GM20000 (cell line): ENCODE measurements around the gene DACH1.

Source experiments
- DNase-seq: peaks from one replicate; pipeline ENCODE4 v3.0.0; 2012; ENCODE audit warnings: low spot score
- TF ChIP-seq, protein P1 (sequence below): IDR thresholded peaks from 2 replicates; pipeline ENCODE4 v1.5.1; 2012; ENCODE audit warnings: mild to moderate bottlenecking, control low read depth; ENCODE audit errors: extremely low read depth, missing control alignments

DACH1 gene

DNA sequence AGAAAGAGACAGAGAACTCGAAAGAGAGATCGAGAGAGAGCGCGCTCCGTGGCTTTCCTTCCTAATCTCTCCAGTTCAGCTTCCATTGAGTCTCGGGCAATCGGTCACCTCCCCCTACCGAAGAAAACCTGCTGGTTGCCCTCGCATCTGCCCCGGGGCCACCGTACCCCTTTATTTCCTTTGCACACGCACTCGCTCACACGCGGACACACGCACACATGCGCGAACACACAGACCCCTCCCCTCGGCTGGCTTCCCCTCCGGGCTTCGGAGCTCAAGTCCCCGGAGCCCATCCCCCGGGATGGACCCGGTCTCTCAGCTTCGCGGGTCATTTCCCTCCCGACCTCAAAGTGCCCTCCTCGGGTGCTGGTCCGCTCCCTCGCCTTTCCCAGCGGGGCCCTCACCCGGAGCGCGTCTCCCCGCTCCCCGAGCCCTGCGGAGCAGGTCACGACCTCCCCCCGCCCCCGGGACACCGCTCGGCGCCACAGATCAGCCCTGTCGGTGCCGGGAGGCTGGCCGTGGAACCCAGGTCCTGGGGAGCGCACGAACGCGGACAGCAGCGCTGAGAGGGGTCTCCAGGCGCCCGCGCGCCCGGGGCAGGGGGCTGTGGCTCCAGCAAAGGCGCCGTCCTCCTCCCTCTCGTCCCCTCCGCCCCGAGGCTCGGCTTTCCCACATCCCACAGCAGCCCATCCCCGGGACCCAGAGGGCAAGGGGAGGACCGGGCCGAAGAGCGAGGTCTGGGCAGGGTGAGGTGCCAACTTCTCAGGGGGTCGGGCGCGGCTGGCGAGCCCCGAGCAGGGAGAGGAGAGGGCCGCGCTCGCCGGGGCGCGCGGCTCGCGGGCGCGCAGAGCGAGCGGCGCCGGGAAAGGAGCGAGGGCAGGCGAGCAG lies 1.8 kb downstream of the DACH1 start:
- TF ChIP-seq, protein P1, sequence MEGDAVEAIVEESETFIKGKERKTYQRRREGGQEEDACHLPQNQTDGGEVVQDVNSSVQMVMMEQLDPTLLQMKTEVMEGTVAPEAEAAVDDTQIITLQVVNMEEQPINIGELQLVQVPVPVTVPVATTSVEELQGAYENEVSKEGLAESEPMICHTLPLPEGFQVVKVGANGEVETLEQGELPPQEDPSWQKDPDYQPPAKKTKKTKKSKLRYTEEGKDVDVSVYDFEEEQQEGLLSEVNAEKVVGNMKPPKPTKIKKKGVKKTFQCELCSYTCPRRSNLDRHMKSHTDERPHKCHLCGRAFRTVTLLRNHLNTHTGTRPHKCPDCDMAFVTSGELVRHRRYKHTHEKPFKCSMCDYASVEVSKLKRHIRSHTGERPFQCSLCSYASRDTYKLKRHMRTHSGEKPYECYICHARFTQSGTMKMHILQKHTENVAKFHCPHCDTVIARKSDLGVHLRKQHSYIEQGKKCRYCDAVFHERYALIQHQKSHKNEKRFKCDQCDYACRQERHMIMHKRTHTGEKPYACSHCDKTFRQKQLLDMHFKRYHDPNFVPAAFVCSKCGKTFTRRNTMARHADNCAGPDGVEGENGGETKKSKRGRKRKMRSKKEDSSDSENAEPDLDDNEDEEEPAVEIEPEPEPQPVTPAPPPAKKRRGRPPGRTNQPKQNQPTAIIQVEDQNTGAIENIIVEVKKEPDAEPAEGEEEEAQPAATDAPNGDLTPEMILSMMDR, result no peak
- peak; percentile 26 for DNase-seq

DNA sequence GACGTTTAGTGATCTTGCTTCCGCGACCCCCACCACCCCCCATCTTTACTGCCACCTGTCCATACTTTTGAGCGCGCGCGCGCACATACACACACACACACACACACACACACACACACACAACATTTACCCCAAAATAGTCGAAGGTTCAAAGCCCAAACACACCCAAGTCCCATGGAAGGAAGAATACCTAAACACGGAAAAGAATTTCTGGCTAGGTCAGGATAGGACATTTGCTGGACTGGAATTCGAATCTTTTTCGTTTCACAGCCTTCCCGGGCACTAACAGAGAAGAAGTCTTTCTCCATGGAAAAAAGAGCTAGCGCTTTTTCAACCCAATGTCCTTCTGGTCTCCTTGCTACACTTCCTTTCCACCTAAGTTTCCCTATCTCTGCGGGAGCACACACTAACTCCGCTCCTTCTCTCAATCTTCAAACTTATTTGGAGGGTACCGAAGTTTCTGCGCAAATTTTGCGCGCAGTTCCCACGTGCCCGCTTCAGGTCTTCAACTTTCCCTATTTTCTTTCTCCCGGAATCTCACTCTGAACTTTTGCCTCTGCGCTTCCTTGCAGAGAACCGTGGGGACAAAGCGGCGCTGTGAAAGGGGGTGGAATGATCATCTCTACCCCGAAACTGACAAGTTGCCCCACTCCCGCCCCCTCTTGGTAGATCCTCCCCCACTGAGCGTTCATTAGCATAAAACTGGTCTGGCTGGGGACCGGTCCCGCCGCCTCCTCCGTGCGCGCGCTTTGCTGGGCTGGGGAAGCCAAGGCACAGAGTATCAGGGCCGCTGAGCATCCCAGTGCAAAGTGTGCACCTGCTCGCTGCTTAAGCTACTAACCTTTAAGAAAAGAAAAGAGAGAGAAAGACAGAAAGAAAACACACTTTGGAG lies 2.7 kb downstream of the DACH1 start:
- TF ChIP-seq, protein P1, result no peak
- DNase-seq, result peak; percentile 19

DNA sequence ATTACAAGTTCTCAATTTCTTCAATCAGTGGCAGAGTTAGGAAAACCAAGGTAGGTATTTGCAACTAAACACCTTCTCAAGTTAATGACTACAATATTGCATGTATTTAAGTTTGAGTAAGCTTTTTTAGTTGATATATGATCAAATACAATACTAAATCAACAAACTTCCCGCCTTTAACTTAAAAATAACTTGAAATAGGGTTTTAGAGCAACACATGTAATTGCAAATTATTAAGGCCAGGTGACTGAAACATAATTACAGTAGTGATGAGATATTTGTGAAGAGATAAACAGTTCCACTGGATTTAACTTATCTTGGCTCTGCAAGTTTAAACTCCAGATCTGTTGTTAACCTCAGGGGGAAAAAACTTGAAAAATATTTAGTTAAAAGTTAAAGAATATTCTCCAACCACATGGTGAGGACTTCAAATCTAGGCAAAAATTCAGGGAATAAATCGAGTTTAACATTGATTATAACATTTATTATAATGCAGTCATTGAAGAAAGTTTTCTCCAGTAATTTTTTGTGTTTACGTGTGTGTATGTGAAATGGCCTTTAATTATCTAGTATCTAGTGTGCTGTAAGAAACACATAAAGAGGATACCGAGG lies 3.6 kb downstream of the DACH1 start:
- TF ChIP-seq, protein P1, result no peak

DNA sequence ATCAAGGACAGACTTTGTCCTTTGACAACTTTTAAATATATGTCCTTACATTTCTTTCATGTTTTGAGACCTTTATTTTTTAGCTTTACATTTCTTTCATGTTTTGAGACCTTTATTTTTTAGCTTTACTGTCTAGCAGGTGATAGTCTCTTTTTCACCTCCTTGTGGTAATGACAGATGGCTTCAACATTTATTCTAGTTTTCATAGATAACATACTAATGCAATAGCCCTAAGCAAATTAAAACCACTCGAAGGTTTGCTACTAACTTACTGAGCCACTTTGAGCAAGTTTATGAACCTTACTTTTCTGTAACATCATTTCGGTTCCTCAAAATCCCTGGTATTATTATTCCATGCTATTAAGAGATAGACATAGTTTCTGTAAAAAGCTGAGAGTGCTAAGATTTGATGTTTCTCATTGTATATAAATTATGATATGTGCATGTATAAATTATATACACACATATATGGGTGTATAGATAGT lies 4.5 kb downstream of the DACH1 start:
- no peak for DNase-seq
- TF ChIP-seq, protein P1, result no peak

More for the DNA sequence above, 3.6 kb downstream of the DACH1 start:
- DNase-seq, result no peak

DNA sequence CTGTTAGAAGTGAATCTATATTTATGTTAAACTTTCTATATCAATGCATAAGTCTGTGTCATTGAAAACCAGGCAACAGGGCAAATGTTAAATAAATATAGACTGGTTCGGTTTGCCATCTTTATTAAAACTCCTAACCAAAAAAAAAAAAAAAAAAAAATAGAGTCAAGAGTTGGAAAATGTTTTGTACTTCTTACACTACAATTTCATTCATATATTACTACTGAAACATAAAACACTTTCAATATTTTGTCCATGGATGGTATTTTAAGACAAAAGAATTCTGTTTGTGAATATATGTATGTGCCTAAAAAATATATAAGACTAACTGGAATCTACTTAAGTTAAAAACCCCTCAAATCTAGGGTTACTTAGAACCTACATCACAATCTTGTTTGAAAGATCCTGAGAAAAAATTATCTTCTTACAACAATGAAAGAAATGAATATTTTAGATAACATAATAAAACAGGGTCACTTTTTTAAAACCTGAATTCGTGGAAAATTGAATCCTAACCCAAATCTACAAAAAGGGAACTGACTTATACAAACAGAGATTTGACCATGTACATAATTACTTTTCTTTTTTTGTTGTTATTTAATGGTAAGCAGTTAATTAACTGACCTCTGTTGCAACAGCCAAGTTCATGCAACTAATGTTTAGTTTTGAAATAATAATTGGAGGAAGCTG lies 5.1 kb downstream of the DACH1 start:
- no peak for DNase-seq
- TF ChIP-seq, protein P1, result no peak

DNA sequence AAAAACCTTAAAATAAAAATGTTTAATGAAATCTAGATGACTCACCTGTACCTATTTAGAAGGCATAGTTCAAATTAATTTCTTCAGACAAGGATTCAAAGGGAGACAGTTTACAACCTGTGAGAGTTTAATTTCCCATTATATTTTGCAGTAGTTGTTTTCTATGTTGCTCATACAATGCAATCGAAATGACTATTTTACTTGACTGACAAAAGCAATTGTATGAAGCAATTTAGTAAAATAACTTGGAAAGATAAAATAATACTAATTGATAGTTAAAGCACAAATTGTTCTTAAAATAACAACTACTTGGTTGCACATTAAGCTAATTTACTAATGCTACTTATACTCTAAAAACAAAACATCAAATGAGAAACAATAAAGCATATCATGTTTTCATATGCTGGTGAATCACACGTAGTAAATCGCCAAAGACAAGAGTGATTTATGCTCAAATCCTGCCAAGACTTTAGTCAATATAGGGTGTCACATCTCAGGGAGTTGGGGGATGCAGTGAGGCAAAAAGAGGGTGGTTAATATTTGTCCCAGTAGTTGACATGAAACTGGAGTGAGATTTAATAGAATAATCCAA lies 6.4 kb downstream of the DACH1 start:
- TF ChIP-seq, protein P1, result no peak
- DNase-seq, result no peak
